Stomach smooth muscle (tissue), 2 donors: ENCODE data around the gene GPN2.

ENCODE experiments used
- H3K27ac ChIP-seq: one replicate; pipeline ENCODE4 v1.7.0; 2013; ENCODE audit warnings: mild to moderate bottlenecking, low read length, inconsistent platforms
- H3K27me3 ChIP-seq, 2 donors: one replicate each; pipeline ENCODE4 v1.7.0; 2013; ENCODE audit warnings: low read length in 2 of 2; ENCODE audit not compliant: insufficient read depth in 2 of 2, control insufficient read depth in 1 of 2
- H3K36me3 ChIP-seq, 2 donors: one replicate each; pipeline ENCODE4 v1.7.0; 2013; ENCODE audit warnings: low read length in 2 of 2; ENCODE audit not compliant: control insufficient read depth in 2 of 2, insufficient read depth in 2 of 2
- H3K4me1 ChIP-seq: one replicate; pipeline ENCODE4 v1.7.0; 2013; ENCODE audit warnings: low read length; ENCODE audit not compliant: control insufficient read depth, insufficient read depth
- H3K4me3 ChIP-seq, 2 donors: one replicate each; pipeline ENCODE4 v1.7.0; 2013; ENCODE audit warnings: low read length in 2 of 2
- H3K9ac ChIP-seq, 2 donors: one replicate each; pipeline ENCODE4 v1.7.0; 2013; ENCODE audit warnings: low read length in 2 of 2, mild to moderate bottlenecking in 1 of 2
- H3K9me3 ChIP-seq, 2 donors: one replicate each; pipeline ENCODE4 v1.7.0; 2013; ENCODE audit warnings: low read length in 2 of 2; ENCODE audit not compliant: control insufficient read depth in 2 of 2
- donor health status: healthy.
- donor health status: Pancreatic carcinoma.

GPN2 gene

GRCh38 chr1:26915204-26915842, 25.2 kb upstream of the GPN2 start:
- H3K9ac ChIP-seq: no peak overlapping the region
- no peak overlapping the region for H3K27ac ChIP-seq
- peaks cover 0 to 2% of the 10 kb centered on the region in 2 donors for H3K27me3 ChIP-seq
- H3K36me3 ChIP-seq: no peaks in the 10 kb centered on the region
- H3K4me1 ChIP-seq: no peaks in the 10 kb centered on the region
- H3K9me3 ChIP-seq: no peaks in the 10 kb centered on the region
- H3K4me3 ChIP-seq: no peak overlapping the region

DNA sequence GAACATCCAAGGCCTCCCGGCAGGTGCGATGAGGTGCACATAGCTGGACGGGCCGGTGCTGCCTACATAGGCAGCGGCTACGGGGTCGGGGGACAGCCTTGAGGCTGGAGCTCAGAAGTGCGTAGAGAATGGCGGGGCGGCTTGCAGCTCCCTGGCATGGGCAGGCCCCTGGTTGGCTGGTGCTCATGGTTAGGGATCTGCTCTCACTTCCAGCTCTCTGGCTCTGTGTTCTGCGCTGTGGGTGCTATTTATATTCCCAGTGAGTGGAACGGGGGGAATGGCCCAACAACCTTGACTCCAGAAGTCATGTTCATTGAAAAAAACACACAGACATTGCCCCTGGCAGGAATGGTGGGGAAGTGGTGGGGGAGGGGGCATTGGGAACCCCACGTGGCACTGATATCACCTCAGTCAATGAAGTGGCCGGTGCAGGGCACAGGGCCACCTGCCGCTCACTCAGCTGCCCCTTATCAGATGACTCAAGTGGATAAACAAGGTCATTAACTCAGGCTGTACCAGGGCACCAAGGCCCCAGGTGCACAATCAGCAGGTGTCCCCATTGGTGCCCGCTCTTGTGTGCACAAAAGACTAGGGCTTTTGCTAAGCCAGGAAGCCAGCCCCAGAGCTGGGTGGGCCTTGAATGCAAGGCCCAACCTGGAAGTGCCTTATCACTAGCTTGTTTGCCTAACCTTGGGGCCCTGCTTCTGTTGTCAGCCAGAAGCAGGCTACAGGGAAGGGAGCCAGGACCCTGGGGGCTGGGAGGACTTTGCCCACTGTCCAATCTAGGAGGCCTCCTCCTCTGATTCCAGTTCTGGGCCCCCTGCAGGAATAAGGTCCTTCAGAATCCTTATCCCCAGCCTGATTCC, 23.9 kb upstream of the GPN2 start, which contains the start of gene NR0B2:
Gene NR0B2, minus strand, starts transcription at position 222 of the 866 bp plus-strand sequence. Its CDS starts 35 bp downstream, at position 187.
- no peak within 1 kb of the TSS for H3K9ac ChIP-seq
- H3K27ac ChIP-seq: no peak within 1 kb of the TSS
- H3K4me3 ChIP-seq: no peak within 1 kb of the TSS
- H3K27me3 ChIP-seq: peaks cover 0 to 2% of the 10 kb centered on the region in 2 donors
- H3K4me1 ChIP-seq: no peaks in the 10 kb centered on the region
- H3K36me3 ChIP-seq: no peaks in the 10 kb centered on the region
- no peaks in the 10 kb centered on the region for H3K9me3 ChIP-seq

DNA sequence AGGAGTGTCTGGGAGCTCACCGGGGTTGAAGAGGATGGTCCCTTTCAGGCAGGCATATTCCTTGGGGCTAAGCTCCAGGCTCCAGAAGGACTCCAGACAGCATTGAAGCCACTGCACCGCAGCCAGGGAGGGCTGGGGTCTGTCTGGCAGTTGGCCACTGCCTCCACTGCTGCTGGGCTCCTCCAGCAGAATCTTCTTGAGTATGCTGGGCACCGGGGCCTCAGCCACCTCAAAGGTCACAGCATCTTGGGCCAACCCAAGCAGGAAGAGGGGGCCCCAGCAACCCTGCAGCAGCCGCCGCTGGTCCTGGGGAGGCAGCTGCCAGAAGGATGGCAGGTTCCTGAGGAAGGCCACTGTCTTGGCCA, 23.3 kb upstream of the GPN2 start:
- no peak overlapping the region for H3K4me3 ChIP-seq
- H3K36me3 ChIP-seq: no peaks in the 10 kb centered on the region
- no peaks in the 10 kb centered on the region for H3K4me1 ChIP-seq
- no peak overlapping the region for H3K9ac ChIP-seq
- peaks cover 0 to 2% of the 10 kb centered on the region in 2 donors for H3K27me3 ChIP-seq
- no peak overlapping the region for H3K27ac ChIP-seq
- no peaks in the 10 kb centered on the region for H3K9me3 ChIP-seq

DNA sequence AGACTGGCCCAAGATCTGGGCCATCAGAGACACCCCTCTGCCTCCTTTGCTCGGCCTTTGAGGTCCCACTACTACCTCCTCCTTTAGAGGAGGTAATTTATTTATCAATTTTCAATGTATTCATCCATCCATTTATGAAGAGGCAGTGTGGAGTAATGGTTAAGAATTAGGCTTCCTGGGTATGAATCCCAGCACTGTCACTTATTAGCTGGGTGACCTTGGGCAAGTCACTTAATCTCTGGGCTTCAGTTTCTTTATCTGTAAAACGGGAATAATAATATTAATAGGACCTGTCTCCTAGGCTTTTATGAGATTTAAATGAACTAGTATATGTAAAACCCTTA, 22.0 kb upstream of the GPN2 start:
- Histone ChIP-seq H3K4me1 (no peaks in the 10 kb centered on the region), H3K36me3 (no peaks in the 10 kb centered on the region), H3K9me3 (no peaks in the 10 kb centered on the region), H3K4me3 (no peak overlapping the region), H3K9ac (no peak overlapping the region), H3K27ac (no peak overlapping the region), H3K27me3 (peaks cover 0 to 2% of the 10 kb centered on the region in 2 donors)

GRCh38 chr1:26911399-26912146, 21.5 kb upstream of the GPN2 start:
- Histone ChIP-seq H3K9ac (no peak overlapping the region), H3K9me3 (no peaks in the 10 kb centered on the region), H3K4me1 (no peaks in the 10 kb centered on the region), H3K36me3 (no peaks in the 10 kb centered on the region), H3K4me3 (no peak overlapping the region), H3K27ac (no peak overlapping the region), H3K27me3 (peaks cover 0 to 2% of the 10 kb centered on the region in 2 donors)

GRCh38 chr1:26910343-26911160, 20.5 kb upstream of the GPN2 start:
- H3K27ac ChIP-seq: no peak overlapping the region
- H3K4me1 ChIP-seq: no peaks in the 10 kb centered on the region
- no peak overlapping the region for H3K9ac ChIP-seq

DNA sequence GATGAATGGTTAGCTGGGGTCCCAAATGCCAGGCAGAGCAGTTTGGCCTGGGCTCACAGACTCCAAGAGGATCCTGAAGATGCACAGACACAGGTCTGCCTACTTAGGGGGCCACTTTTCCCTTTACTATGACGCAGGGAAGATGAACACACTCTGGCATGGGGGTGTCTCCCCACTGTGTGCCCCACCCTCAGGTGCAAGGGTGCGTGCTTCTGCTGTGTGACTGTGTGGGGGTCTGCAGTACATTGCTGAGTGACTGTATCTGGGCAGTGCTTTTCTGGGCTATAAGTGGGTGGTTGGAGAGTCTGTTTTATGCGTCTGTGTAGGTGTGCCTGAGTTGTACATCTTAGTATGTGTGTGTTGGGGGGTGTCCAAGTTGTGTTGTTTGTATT, 19.9 kb upstream of the GPN2 start:
- Histone ChIP-seq H3K9me3 (no peaks in the 10 kb centered on the region), H3K36me3 (no peaks in the 10 kb centered on the region), H3K27me3 (peaks cover 0 to 2% of the 10 kb centered on the region in 2 donors), H3K4me1 (no peaks in the 10 kb centered on the region), H3K9ac (no peak overlapping the region), H3K4me3 (no peak overlapping the region), H3K27ac (no peak overlapping the region)

More at GRCh38 chr1:26910343-26911160, 20.5 kb upstream of the GPN2 start:
- H3K36me3 ChIP-seq: no peaks in the 10 kb centered on the region
- H3K27me3 ChIP-seq: peaks cover 0 to 2% of the 10 kb centered on the region in 2 donors
- no peaks in the 10 kb centered on the region for H3K9me3 ChIP-seq
- no peak overlapping the region for H3K4me3 ChIP-seq

DNA sequence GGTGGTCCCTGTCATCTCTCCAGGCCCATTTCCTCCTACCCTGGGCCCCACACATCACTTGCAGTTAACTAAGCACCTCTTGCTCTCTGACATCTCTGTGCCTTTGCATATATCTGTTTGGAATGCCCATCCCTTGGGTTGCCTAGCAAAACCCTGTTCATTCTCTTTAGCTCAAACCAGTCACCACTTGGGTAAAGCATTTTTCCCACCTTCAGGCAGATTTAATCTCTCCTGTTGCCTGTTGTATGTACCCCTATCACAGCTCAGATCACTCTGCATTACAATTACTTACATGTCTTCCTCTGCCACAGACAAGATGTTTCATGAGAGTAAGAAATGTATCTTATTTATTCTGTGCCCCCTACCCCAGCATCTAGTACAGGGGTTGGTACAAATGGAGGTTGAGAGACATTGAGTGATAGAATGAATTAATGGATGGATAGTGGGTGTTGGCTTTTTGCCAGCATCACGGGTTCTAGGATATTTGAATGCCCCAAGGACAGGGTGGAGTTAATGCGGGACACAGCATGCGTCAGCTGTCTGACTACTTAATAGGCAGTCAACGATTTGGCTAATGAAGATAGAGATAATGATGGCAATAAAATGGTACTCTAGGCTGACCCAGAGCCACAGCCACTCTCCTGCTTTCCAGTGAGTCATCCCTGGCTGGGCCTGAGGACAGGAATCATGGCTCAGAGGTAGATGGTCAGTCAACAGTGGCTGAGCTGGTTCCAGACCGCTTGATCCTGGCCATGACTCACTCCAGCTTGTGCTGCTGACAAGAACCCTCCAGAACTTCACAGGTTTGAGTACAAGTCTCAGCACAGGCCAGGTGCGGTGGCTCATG, 17.2 kb upstream of the GPN2 start:
- no peak overlapping the region for H3K9ac ChIP-seq
- no peak overlapping the region for H3K27ac ChIP-seq
- H3K9me3 ChIP-seq: no peaks in the 10 kb centered on the region
- no peak overlapping the region for H3K4me3 ChIP-seq
- H3K4me1 ChIP-seq: no peaks in the 10 kb centered on the region
- H3K36me3 ChIP-seq: no peaks in the 10 kb centered on the region
- no peaks in the 10 kb centered on the region for H3K27me3 ChIP-seq

- H3K27ac ChIP-seq: peak overlapping the region; percentile 87
- no peaks in the 10 kb centered on the region for H3K27me3 ChIP-seq
- H3K4me1 ChIP-seq: peaks cover 21% of the 10 kb centered on the region
- H3K36me3 ChIP-seq: peaks cover 9 to 10% of the 10 kb centered on the region in 2 donors
- H3K9me3 ChIP-seq: no peaks in the 10 kb centered on the region
- peak overlapping the region; percentile 92 to 96 for H3K9ac ChIP-seq
- H3K4me3 ChIP-seq: peak overlapping the region; percentile 93 to 99
These were observed 10.9 kb upstream of the GPN2 start for GRCh38 chr1:26900815-26901511.
